Activated T-cell treated with anti-CD3 and anti-CD28 coated beads, Interleukin-2, amount 50 U/mL, for 4 hours (primary cell): ENCODE data around the gene DGKD. TPM values are rescaled to one million over a fixed set of nuclear protein-coding genes. Genes with fewer than 3 reads are reported as not detected.

Experiments
- ATAC-seq, 2 donors: fragments of 200-7000 bp; cut with Tn5 transposase; one replicate each; pipeline ENCODE4 v1.10.0; 2021
- DNase-seq: peaks from one replicate; pipeline ENCODE4 v3.0.0-alpha.2; 2020
- H3K27me3 Mint-ChIP-seq: one replicate; pipeline ENCODE4 v1.8.0; 2021; ENCODE audit warnings: low read depth, mixed read lengths
- H3K36me3 Mint-ChIP-seq: one replicate; pipeline ENCODE4 v1.8.0; 2022; ENCODE audit warnings: mixed read lengths; ENCODE audit not compliant: insufficient read depth
- H3K4me1 Mint-ChIP-seq: one replicate; pipeline ENCODE4 v1.8.0; 2021; ENCODE audit warnings: low read depth, mixed read lengths
- H3K4me3 Mint-ChIP-seq: one replicate; pipeline ENCODE4 v1.8.0; 2021; ENCODE audit warnings: mild to moderate bottlenecking, moderate library complexity, mixed read lengths
- H3K9me3 Mint-ChIP-seq: one replicate; pipeline ENCODE4 v1.8.0; 2021; ENCODE audit warnings: mixed read lengths
- total RNA-seq, 3 donors: library from RNA; stranded (reverse); gene quantifications; one replicate each; pipeline ENCODE4 v1.2.1, GENCODE V29; 2021

The DGKD gene
- total RNA-seq, 3 donors from 2014 or later = 38.8 to 44.9 (median 39.3) TPM

DNA sequence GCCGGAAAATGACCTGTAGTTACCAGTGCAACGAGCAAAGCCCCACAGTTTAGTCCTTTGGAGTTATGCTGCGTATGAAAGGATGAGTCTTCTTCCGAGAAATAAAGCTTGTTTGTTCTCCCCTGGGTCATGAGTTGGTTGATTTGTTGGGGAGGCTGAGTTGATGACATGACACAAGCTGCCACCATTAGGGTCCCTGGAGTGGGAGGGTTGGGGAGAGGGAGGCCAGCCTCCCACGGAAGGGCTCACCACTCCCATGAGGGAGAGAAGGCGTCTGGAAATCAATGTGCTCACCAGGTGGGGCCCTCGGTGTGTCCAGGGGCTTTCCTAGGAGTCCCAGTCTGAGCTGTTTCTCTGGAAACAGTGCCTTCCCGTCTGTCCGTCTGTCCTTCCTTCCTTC, 7.4 kb upstream of the DGKD start:
- H3K9me3 Mint-ChIP-seq = no peaks in the 10 kb centered on the region
- H3K4me3 Mint-ChIP-seq = no peak overlapping the region
- DNase-seq (no peak), ATAC-seq (no peak)
- peaks cover 31% of the 10 kb centered on the region for H3K4me1 Mint-ChIP-seq
- H3K36me3 Mint-ChIP-seq = no peaks in the 10 kb centered on the region
- H3K27me3 Mint-ChIP-seq = no peaks in the 10 kb centered on the region

DNA sequence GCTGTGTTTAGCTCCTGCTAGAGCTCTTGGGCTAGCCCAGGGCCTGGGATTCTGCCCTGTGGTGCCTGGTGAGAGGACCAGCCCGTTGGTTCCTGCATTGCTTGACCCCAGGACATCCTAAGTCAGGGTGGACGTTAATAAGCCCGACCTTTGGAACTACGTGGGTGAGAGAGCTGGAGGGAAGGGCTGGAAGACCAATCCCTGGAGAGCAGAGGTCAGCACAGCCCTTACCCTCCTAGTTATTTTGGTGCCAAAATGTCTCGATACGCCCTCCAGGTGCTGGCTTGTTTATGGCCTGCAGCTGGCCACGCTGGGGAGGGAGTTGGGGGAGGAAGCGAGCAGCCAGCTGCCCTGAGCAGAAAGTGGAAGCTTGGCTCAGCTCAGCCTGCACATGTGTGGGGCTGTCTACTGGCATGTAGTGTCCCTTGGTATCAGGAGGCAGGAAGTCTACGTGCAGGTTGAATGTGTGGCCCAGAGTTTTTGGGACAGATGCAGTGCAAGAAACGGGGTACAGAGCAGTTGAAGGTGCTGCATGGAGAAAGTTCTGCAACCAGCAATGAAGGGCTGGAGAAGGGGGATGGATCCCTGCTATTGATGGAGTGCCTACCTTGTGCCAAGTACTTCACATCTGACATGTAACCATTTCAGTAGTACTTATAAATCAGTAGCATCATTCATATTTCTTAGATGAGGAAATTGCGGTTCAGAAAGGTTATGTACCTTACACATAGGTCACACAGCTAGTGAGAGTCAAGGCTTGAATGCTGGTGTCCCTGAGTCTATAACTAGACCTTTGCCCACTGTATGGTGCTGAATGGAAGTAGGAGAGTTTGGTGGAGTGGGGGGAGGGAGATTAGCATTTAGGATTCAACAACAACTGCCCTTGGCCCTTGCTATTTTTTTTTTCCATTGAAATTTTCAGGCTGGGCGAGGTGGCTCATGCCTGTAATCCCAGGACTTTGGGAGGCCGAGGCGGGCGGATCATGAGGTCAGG, 5.0 kb upstream of the DGKD start:
- no peaks in the 10 kb centered on the region for H3K27me3 Mint-ChIP-seq
- H3K4me1 Mint-ChIP-seq = peaks cover 45% of the 10 kb centered on the region
- ATAC-seq = no peak
- no peak overlapping the region for H3K4me3 Mint-ChIP-seq
- no peak for DNase-seq
- no peaks in the 10 kb centered on the region for H3K36me3 Mint-ChIP-seq
- no peaks in the 10 kb centered on the region for H3K9me3 Mint-ChIP-seq

DNA sequence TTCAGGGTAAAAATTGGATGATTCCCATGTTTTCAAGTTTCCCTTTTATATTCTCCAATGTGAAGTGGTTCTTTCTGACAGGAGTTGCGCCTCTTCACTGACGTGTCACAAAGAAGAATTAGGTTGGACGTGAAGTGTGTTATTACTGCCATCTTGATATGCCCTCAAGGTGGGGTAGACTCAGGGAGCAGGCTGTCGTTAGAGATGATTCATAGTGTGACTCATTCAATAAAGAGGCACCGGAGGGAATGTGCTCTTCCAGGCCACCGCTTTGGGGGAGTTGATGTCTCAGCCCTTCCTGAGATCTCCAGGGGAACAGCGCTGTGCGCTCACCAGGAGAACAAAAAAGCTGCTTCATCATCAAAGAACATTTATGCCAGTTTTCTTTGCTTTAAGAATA, 3.6 kb upstream of the DGKD start:
- peaks cover 51% of the 10 kb centered on the region for H3K4me1 Mint-ChIP-seq
- DNase-seq (peak; percentile 43), ATAC-seq (peak; percentile 63 to 65)
- H3K36me3 Mint-ChIP-seq = peaks cover under 1% of the 10 kb centered on the region
- no peaks in the 10 kb centered on the region for H3K27me3 Mint-ChIP-seq
- no peaks in the 10 kb centered on the region for H3K9me3 Mint-ChIP-seq
- no peak overlapping the region for H3K4me3 Mint-ChIP-seq

DNA sequence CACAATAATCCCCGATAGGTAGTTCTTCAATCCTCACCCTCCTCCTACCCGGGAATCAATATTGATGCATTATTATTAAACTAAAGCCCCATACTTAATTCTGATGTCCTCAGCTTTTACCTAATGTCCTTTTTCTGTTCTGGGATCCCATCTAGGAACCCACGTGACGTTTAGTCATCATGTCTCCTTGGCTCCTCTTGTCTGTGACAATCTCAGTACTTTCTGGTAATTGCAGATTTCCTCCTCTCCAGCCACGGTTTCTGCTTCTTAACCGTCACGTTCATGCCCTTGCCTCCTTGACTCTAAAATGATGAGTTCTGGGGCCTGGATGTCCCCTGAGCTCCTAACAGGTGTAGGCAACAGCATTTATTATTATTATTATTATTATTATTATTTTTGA, 2.9 kb upstream of the DGKD start:
- no peaks in the 10 kb centered on the region for H3K9me3 Mint-ChIP-seq
- peaks cover 4% of the 10 kb centered on the region for H3K36me3 Mint-ChIP-seq
- no peaks in the 10 kb centered on the region for H3K27me3 Mint-ChIP-seq
- H3K4me3 Mint-ChIP-seq = no peak overlapping the region
- DNase-seq (no peak), ATAC-seq (no peak)
- H3K4me1 Mint-ChIP-seq = peaks cover 58% of the 10 kb centered on the region

DNA sequence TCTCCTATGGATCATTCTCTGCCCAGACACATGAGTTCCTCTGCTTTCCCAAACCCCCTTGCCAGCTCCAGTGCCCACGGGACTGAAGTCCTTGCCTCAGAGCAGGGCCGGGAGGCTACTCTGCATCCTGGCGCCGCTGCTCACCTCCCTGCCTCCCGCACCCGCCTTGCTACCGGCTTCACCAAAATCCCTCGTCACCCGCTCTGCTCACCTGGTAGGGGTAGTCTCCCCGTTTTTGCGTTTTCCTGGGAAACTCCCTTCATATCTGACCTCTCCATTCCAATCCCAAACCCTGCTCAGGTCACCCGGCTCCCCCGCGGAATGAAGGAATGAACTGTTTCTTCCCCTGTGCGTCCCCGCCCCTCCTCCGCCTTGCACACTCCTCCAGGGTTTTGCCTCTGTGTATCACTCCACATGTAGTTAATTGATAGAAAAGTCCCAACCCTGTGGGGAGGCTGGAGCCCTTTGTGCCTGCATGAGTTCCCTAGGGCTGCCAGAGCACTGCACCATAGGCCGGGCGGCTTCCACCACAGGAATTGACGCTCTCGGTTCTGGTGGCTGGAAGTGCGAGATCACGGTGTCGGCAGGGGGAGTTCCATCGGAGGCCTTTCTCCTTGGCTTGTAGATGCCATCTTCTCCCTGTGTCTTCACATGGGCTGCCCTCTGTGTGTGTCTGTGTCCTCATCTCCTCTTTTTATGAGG, 2.0 kb upstream of the DGKD start:
- Mint-ChIP-seq H3K9me3 (no peaks in the 10 kb centered on the region), H3K36me3 (peaks cover 4% of the 10 kb centered on the region), H3K4me3 (no peak overlapping the region), H3K27me3 (no peaks in the 10 kb centered on the region), H3K4me1 (peaks cover 67% of the 10 kb centered on the region)
- no peak for ATAC-seq
- no peak for DNase-seq

DNA sequence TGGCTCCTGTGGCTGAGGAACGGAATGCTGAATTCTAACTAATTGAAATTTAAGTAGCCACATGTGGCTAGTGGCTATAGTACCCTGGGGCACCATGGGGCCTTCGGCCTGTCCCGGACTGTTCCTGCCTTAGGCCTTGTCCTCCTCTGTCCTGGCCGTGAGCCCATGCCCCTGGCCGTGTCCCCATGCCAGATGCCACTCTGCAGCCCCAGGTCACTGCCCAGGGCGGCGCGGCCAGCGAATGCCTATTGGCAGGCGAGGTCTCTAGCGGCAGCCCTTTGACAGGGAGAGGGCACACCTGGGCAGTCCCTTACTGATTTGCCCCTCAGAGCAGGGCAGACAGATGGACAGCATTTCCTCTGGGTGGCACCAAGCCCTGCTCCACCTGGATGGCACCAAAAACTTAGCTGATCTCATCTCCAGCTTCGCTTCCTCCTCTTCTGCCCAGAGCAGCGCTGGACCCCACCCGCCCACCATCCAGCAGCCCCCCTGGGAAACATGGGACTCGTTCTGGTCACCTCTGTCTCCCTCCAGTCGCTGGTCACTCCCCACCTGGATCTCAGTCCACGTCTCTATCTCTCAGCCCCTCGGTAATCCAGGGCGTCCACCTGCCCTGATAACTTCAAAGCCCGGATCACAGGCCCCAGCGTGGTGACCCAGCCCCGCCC, 1.1 kb upstream of the DGKD start:
- peaks cover 4% of the 10 kb centered on the region for H3K36me3 Mint-ChIP-seq
- ATAC-seq (no peak), DNase-seq (no peak)
- no peaks in the 10 kb centered on the region for H3K27me3 Mint-ChIP-seq
- H3K4me1 Mint-ChIP-seq = peaks cover 69% of the 10 kb centered on the region
- H3K9me3 Mint-ChIP-seq = no peaks in the 10 kb centered on the region
- peak overlapping the region; percentile 91 for H3K4me3 Mint-ChIP-seq

DNA sequence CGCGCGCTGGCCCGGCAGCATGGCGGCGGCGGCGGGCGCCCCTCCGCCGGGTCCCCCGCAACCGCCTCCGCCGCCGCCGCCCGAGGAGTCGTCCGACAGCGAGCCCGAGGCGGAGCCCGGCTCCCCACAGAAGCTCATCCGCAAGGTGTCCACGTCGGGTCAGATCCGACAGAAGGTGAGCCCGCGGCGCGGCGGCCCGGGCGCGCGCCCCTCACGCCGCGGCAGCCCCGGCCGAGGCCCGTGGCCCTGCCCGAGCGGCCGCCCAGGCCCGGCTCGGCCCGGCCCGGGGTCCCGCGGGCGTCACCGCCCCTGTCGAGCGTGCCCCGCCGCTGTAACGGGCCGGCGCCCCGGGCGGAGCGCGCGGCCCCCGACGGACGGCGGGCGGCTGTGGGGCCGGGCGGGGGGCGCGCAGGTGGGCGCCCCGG, 218 bp downstream of the DGKD start:
- peak overlapping the region; percentile 50 for H3K4me3 Mint-ChIP-seq
- DNase-seq (no peak), ATAC-seq (peak; percentile 13 to 24)
- H3K4me1 Mint-ChIP-seq = peaks cover 74% of the 10 kb centered on the region
- H3K27me3 Mint-ChIP-seq = no peaks in the 10 kb centered on the region
- H3K36me3 Mint-ChIP-seq = peaks cover 9% of the 10 kb centered on the region
- H3K9me3 Mint-ChIP-seq = no peaks in the 10 kb centered on the region

DNA sequence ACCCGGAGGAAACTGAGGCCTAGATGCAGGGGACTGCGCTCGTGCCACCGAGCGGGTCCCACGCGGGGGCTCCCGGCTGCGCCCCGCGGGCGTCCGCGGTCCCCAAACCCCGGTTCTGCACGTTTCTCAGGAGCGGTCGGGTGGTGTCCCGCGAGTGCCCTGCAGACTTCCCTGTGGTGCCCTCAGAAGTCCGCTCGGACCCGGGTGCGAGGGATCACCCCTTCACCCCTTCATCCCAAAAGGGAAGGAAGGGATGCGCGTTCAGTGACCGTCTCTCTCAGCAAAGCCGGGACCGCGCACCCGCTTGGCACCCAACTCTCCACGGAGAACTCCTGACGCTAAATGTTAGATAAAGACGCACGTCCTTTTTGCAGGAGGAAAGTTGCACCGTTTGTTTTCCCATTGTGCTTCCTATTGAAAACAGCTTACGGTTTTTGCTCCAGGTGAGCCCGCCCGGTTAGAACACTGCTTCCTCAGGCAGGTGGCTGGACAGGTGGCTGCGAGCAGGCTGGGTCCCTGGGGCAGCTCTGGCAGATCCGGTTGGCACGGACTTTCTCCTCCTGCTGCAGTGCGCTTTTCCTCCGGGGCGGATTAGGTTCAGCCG, 779 bp downstream of the DGKD start:
- Mint-ChIP-seq H3K9me3 (no peaks in the 10 kb centered on the region), H3K36me3 (peaks cover 14% of the 10 kb centered on the region), H3K4me3 (peak overlapping the region; percentile 87), H3K27me3 (no peaks in the 10 kb centered on the region), H3K4me1 (peaks cover 77% of the 10 kb centered on the region)
- ATAC-seq (peak in 1 of 2 donors; percentile 10), DNase-seq (no peak)

DNA sequence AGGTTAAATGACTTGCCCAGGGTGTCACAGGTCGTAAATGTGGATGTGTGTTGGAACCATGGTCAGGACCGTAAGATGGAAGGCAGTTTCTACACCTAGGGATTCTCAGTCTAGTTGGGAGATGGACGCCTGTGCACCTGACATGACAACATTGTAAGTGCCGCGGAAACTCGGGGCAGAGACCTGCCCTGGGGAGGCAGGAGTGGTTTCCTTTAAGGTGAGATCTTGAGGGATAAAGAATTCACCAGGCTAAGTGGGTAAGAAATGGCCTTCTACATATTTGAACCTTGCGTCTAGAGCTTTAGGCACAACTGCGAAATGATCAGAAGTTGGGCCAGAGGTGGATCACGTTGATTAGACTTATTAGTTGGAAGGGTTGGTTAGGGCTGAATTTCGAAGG, 1.6 kb downstream of the DGKD start:
- DNase-seq (no peak), ATAC-seq (no peak)
- H3K4me3 Mint-ChIP-seq = peak overlapping the region; percentile 87
- H3K4me1 Mint-ChIP-seq = peaks cover 72% of the 10 kb centered on the region
- H3K9me3 Mint-ChIP-seq = no peaks in the 10 kb centered on the region
- peaks cover 14% of the 10 kb centered on the region for H3K36me3 Mint-ChIP-seq
- H3K27me3 Mint-ChIP-seq = no peaks in the 10 kb centered on the region

DNA sequence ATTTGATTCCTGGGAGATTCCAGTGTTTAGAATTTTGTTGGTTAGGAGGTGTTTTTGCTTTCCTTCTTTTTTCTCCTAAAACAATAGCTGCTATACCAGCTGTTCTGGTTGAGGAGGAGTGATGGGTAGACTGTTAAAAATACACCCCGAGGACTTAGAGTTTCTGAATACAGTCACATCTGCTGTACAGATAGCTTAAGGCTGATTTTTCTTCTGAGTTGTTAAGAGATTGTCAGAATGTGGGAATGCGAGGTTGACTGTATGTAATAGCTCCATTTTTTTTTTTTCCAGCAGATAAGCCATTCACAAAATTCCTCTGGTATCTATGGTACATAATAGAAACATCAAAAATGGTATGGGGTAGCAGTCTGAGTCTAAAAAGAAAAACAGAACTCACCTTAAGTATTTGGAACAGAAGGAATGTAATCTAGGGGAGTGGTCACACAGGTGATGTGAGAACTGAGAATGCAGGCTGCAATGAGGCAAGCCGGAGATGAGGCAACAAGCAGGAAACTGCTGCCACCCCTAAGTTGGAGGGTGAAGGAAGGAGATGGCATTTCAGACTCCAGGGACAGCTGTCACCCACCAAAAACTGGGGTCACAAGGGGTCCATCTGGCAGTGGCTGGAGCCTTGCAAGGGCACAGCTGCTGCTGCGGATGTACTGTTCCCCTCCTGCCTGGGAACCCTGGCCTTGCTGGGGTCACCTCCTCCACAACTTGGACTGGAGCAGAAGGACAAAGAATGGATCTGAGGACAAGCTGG, 2.4 kb downstream of the DGKD start:
- H3K27me3 Mint-ChIP-seq = no peaks in the 10 kb centered on the region
- no peak for ATAC-seq
- peak overlapping the region; percentile 87 for H3K4me3 Mint-ChIP-seq
- H3K36me3 Mint-ChIP-seq = peaks cover 14% of the 10 kb centered on the region
- no peak for DNase-seq
- no peaks in the 10 kb centered on the region for H3K9me3 Mint-ChIP-seq
- peaks cover 69% of the 10 kb centered on the region for H3K4me1 Mint-ChIP-seq

DNA sequence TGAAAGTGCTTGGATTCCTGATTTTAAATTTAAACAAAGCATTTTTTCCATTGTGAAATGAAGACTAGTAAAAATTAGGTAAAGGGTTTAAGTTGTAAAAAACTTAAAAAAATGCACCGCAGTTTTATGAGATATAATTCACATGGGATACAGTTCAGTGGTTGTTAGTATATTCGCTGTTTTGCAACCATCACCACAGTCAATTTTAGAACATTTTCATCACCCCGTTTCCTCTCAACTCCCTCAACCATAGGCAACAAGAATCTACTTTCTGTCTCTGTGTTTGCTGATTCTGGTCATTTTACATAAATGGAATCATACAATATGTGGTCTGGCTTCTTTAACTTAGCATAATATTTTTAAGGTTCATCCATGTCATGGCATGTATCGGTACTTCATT, 4.0 kb downstream of the DGKD start:
- Mint-ChIP-seq H3K36me3 (peaks cover 18% of the 10 kb centered on the region), H3K27me3 (no peaks in the 10 kb centered on the region), H3K4me3 (peak overlapping the region; percentile 13), H3K9me3 (no peaks in the 10 kb centered on the region), H3K4me1 (peaks cover 66% of the 10 kb centered on the region)
- no peak for ATAC-seq
- no peak for DNase-seq

DNA sequence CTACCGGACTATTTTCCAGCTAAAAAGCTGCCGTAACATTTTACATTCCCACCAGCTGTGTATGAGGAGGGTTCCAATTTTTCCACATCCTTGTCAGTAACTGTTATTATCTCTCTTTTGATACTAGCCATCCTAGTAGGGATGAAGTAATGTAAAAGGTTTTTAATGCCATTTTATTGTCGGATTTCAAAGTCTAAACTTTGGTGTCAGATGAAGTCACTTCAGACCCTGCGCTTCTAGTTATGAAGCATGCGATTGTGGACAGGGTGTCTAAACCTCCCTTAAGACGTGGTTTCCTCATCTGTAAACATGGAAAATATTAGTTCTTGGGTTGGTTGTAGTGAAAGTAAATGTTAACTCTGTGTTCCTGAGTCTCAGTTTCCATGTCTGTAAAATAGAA, 4.7 kb downstream of the DGKD start:
- H3K4me3 Mint-ChIP-seq = peak overlapping the region; percentile 13
- peaks cover 24% of the 10 kb centered on the region for H3K36me3 Mint-ChIP-seq
- DNase-seq (no peak), ATAC-seq (no peak)
- peaks cover 4% of the 10 kb centered on the region for H3K9me3 Mint-ChIP-seq
- no peaks in the 10 kb centered on the region for H3K27me3 Mint-ChIP-seq
- H3K4me1 Mint-ChIP-seq = peaks cover 64% of the 10 kb centered on the region

DNA sequence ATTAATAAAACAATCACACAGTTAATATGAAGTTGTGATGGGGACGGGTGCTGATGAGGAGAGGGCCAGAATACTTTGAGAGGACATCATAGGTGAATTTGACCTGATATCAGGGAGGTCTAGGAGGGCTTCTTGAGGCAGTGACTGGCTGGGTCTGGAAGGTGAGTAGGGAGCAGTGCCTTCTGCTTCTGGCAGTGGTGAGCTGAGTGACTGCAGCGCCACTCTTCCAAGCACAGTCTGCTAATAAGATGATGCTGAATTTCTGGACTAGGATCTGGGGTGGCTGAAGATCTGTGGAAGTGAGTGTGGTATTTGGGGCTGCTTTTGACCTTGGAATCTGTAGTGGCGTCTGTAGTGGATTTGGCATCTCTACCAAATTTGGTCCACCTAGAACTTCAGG, 5.5 kb downstream of the DGKD start:
- peaks cover 31% of the 10 kb centered on the region for H3K36me3 Mint-ChIP-seq
- H3K4me3 Mint-ChIP-seq = no peak overlapping the region
- peaks cover 5% of the 10 kb centered on the region for H3K9me3 Mint-ChIP-seq
- peaks cover 66% of the 10 kb centered on the region for H3K4me1 Mint-ChIP-seq
- DNase-seq (no peak), ATAC-seq (no peak)
- H3K27me3 Mint-ChIP-seq = no peaks in the 10 kb centered on the region
